WTC11 (cell line): ENCODE results near the gene MCCC1.

Experiments
- CREM ChIP-seq: sonication (generic); formaldehyde crosslinking; IDR thresholded peaks from 2 replicates; pipeline ENCODE4 v1.8.1; 2022; ENCODE audit warnings: mild to moderate bottlenecking, missing genetic modification reagents, moderate library complexity
- CTCF ChIP-seq: fragments of 200-600 bp; IDR thresholded peaks from 2 replicates; pipeline ENCODE4 v1.8.0; 2022; ENCODE audit warnings: antibody characterized with exemption
- E2F1 ChIP-seq: sonication (generic); formaldehyde crosslinking; IDR thresholded peaks from 2 replicates; pipeline ENCODE4 v1.8.0; 2022; ENCODE audit warnings: mild to moderate bottlenecking, missing genetic modification reagents
- ESRRA ChIP-seq: sonication (generic); formaldehyde crosslinking; IDR thresholded peaks from 2 replicates; pipeline ENCODE4 v1.8.1; 2022; ENCODE audit warnings: mild to moderate bottlenecking, missing genetic modification reagents, borderline replicate concordance
- FOXJ3 ChIP-seq: sonication (generic); formaldehyde crosslinking; IDR thresholded peaks from 2 replicates; pipeline ENCODE4 v1.9.0; 2021; ENCODE audit warnings: missing genetic modification reagents, mild to moderate bottlenecking, borderline replicate concordance
- IRF1 ChIP-seq: sonication (generic); formaldehyde crosslinking; IDR thresholded peaks from 2 replicates; pipeline ENCODE4 v1.8.0; 2023; ENCODE audit warnings: missing genetic modification reagents
- SMAD3 ChIP-seq: sonication (generic); formaldehyde crosslinking; IDR thresholded peaks from 2 replicates; pipeline ENCODE4 v1.8.0; 2022; ENCODE audit warnings: missing genetic modification reagents, mild to moderate bottlenecking, borderline replicate concordance
- SP1 ChIP-seq: sonication (generic); formaldehyde crosslinking; conservative IDR thresholded peaks from 2 replicates; pipeline ENCODE4 v1.8.1; 2022; ENCODE audit warnings: missing genetic modification reagents
- ZBTB21 ChIP-seq: sonication (generic); formaldehyde crosslinking; IDR thresholded peaks from 2 replicates; pipeline ENCODE4 v1.8.1; 2023; ENCODE audit warnings: mild to moderate bottlenecking, missing genetic modification reagents, borderline replicate concordance
- ZNF121 ChIP-seq: sonication (generic); formaldehyde crosslinking; IDR thresholded peaks from 2 replicates; pipeline ENCODE4 v1.8.0; 2023; ENCODE audit warnings: missing genetic modification reagents
- ZNF281 ChIP-seq: sonication (generic); formaldehyde crosslinking; IDR thresholded peaks from 2 replicates; pipeline ENCODE4 v1.8.0; 2023; ENCODE audit warnings: mild to moderate bottlenecking, missing genetic modification reagents
- TF ChIP-seq, protein P1 (sequence below): sonication (generic); formaldehyde crosslinking; IDR thresholded peaks from 2 replicates; pipeline ENCODE4 v1.8.1; 2022; ENCODE audit warnings: missing genetic modification reagents, borderline replicate concordance

DNA sequence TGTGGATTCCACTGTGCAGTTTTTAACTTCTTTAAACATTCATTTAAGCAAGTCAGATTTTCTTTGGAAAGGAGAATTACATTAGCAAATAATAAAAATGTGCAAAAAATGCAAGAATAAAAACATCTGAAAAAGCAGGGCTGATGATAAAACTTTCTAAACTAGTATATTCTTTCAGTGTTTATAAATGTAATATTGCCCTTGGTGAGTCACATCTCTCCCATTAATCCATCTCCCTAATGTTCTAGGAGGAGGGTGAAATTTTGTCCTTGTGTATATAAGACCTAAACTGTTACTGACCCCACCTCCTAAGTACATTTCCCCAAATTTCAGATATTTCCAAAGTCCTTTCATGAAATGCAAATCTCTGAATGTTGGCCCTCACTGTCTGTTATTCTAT lies 90.5 kb downstream of the MCCC1 start:
- no peak for TF ChIP-seq ZNF121 (CRISPR knock-in tag)
- TF ChIP-seq FOXJ3 (CRISPR knock-in tag): no peak
- no peak for TF ChIP-seq CREM (CRISPR knock-in tag)
- TF ChIP-seq E2F1 (CRISPR knock-in tag): no peak
- no peak for TF ChIP-seq ZBTB21
- no peak for TF ChIP-seq SP1 (CRISPR knock-in tag)
- TF ChIP-seq, protein P1, sequence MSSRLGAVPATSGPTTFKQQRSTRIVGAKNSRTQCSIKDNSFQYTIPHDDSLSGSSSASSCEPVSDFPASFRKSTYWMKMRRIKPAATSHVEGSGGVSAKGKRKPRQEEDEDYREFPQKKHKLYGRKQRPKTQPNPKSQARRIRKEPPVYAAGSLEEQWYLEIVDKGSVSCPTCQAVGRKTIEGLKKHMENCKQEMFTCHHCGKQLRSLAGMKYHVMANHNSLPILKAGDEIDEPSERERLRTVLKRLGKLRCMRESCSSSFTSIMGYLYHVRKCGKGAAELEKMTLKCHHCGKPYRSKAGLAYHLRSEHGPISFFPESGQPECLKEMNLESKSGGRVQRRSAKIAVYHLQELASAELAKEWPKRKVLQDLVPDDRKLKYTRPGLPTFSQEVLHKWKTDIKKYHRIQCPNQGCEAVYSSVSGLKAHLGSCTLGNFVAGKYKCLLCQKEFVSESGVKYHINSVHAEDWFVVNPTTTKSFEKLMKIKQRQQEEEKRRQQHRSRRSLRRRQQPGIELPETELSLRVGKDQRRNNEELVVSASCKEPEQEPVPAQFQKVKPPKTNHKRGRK: no peak
- no peak for TF ChIP-seq SMAD3 (CRISPR knock-in tag)
- TF ChIP-seq ZNF281: no peak
- no peak for TF ChIP-seq IRF1 (CRISPR knock-in tag)
- no peak for TF ChIP-seq CTCF
- no peak for TF ChIP-seq ESRRA (CRISPR knock-in tag)
